Measurements from ENCODE around the gene PTGES. TPM values are rescaled to one million over a fixed set of nuclear protein-coding genes. Genes with fewer than 3 reads are reported as not detected.

The PTGES gene
- total and polyA plus RNA-seq, 10 of the 15 experiments (the other 5 are each of a cell fraction or from before 2014, with no cell fraction given), result 0.57 TPM; not detected in 9

- Histone ChIP-seq H3K4me1 (ENCODE audit: control insufficient read depth, insufficient read depth, low read length) (peaks cover 6% of the 10 kb centered on the region), H3K36me3 (ENCODE audit: control insufficient read depth in 2 of 2, insufficient read depth in 2 of 2, low read length in 1 of 2) (no peaks in the 10 kb centered on the region), H3K27ac (ENCODE audit: control insufficient read depth, insufficient read depth) (peak overlapping the region; percentile 17), H3K79me2 (ENCODE audit: control insufficient read depth, insufficient read depth, low read length) (no peaks in the 10 kb centered on the region), H3K4me2 (ENCODE audit: control insufficient read depth, insufficient read depth) (peak overlapping the region; percentile 92), H3K9ac (ENCODE audit: control insufficient read depth, insufficient read depth, low read length) (peak overlapping the region; percentile 73), H3K4me3 (peak overlapping the region; percentile 79), H3K9me3 (replicated peaks; ENCODE audit: control insufficient read depth, insufficient read depth, low read length) (no peaks in the 10 kb centered on the region), H3K27me3 (replicated peaks in 1 of 2; ENCODE audit: control insufficient read depth in 2 of 2, insufficient read depth in 2 of 2, low read length in 1 of 2) (no peaks in the 10 kb centered on the region), H4K20me1 (ENCODE audit: control insufficient read depth, insufficient read depth) (no peaks in the 10 kb centered on the region), H2AFZ (ENCODE audit: control insufficient read depth, low read depth, low read length) (peak overlapping the region; percentile 83)
- ATAC-seq, result peak; percentile 96
- in situ Hi-C loops (cut with MboI) (loop anchor here (5.0 kb wide), 1 partner anchor 45 kb away; no protein-coding TSS in a partner anchor), intact Hi-C loops (cut with micrococcal nuclease; ENCODE audit: unreplicated experiment) (loop anchor here (1.0 to 2.0 kb wide), 2 partner anchors 46 to 53 kb away; no protein-coding TSS in a partner anchor)
- BruUV-seq (replicated peaks), result no TSS peak
- peak; percentile 89 for FAIRE-seq
- DNase-seq (ENCODE audit: low read depth, low spot score), result peak; percentile 24
- 5% methylated on average over 47 of the region's 48 CpGs for WGBS (ENCODE audit: insufficient coverage, insufficient replicate concordance, low lambda C conversion rate, missing lambda C conversion rate)
- SMC1A ChIA-PET (ENCODE audit: uncharacterized antibody, unreplicated experiment), result interaction anchor here (0.8 to 2.1 kb wide), 10 partner anchors 11 to 83 kb away, joined by 3 to 10 read pairs (median 5); no protein-coding TSS in a partner anchor
- POLR2A ChIA-PET, result interaction anchor here (0.6 kb wide), 3 partner anchors 29 to 588 kb away, joined by 3 to 5 read pairs (median 4); no protein-coding TSS in a partner anchor
- CTCF ChIA-PET, result interaction anchor here (0.6 to 4.3 kb wide), 24 partner anchors 8 to 777 kb away, joined by 3 to 45 read pairs (median 4); no protein-coding TSS in a partner anchor
- RAD21 ChIA-PET (ENCODE audit: unreplicated experiment), result interaction anchor here (0.6 to 2.1 kb wide), 10 partner anchors 19 to 598 kb away, joined by 3 to 19 read pairs (median 3); partner anchors contain the start of gene TOR1B
- TF ChIP-seq POLR2A (IDR thresholded peaks at IDR 0.05; ENCODE audit: low read depth, low read length) (peak; percentile 63), RAD21 (IDR thresholded peaks at IDR 0.05; ENCODE audit: insufficient read depth, low read depth, low read length) (peak; percentile 69), NKRF (conservative IDR thresholded peaks at IDR 0.05) (0 out of 2 replicates have a peak, but pooled peaks have one; percentile 38), HDAC6 (IDR thresholded peaks at IDR 0.05; ENCODE audit: unreplicated experiment) (no peak), SRF (IDR thresholded peaks at IDR 0.05; ENCODE audit: low read depth in 2 of 2, low read length in 2 of 2) (0 out of 4 replicates have a peak, but pooled peaks of 1 of the 2 experiments have one; percentile 24), NR2C2 (IDR thresholded peaks at IDR 0.05; ENCODE audit: borderline replicate concordance, control insufficient read depth, insufficient read length, low read depth) (no peak), IKZF1 (conservative IDR thresholded peaks at IDR 0.05) (peak; percentile 77), EP300 (IDR thresholded peaks at IDR 0.05; ENCODE audit: borderline replicate concordance in 1 of 2, control insufficient read depth in 1 of 2, low read depth in 2 of 2, low read length in 2 of 2) (no peak), YY1 (IDR thresholded peaks at IDR 0.05; ENCODE audit: low read depth, low read length) (peak; percentile 69; the same call in 1 of the 2 replicates)
- TF ChIP-seq, protein P1, sequence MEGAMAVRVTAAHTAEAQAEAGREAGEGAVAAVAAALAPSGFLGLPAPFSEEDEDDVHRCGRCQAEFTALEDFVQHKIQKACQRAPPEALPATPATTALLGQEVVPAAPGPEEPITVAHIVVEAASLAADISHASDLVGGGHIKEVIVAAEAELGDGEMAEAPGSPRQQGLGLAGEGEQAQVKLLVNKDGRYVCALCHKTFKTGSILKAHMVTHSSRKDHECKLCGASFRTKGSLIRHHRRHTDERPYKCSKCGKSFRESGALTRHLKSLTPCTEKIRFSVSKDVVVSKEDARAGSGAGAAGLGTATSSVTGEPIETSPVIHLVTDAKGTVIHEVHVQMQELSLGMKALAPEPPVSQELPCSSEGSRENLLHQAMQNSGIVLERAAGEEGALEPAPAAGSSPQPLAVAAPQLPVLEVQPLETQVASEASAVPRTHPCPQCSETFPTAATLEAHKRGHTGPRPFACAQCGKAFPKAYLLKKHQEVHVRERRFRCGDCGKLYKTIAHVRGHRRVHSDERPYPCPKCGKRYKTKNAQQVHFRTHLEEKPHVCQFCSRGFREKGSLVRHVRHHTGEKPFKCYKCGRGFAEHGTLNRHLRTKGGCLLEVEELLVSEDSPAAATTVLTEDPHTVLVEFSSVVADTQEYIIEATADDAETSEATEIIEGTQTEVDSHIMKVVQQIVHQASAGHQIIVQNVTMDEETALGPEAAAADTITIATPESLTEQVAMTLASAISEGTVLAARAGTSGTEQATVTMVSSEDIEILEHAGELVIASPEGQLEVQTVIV (IDR thresholded peaks at IDR 0.05; ENCODE audit: borderline replicate concordance, partially characterized antibody), result peak; percentile 33
- TF ChIP-seq, protein P2, sequence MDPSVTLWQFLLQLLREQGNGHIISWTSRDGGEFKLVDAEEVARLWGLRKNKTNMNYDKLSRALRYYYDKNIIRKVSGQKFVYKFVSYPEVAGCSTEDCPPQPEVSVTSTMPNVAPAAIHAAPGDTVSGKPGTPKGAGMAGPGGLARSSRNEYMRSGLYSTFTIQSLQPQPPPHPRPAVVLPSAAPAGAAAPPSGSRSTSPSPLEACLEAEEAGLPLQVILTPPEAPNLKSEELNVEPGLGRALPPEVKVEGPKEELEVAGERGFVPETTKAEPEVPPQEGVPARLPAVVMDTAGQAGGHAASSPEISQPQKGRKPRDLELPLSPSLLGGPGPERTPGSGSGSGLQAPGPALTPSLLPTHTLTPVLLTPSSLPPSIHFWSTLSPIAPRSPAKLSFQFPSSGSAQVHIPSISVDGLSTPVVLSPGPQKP (IDR thresholded peaks at IDR 0.05; ENCODE audit: low read depth, low read length), result peak; percentile 66; the same call in 1 of the 2 replicates
- TF ChIP-seq, protein P3, sequence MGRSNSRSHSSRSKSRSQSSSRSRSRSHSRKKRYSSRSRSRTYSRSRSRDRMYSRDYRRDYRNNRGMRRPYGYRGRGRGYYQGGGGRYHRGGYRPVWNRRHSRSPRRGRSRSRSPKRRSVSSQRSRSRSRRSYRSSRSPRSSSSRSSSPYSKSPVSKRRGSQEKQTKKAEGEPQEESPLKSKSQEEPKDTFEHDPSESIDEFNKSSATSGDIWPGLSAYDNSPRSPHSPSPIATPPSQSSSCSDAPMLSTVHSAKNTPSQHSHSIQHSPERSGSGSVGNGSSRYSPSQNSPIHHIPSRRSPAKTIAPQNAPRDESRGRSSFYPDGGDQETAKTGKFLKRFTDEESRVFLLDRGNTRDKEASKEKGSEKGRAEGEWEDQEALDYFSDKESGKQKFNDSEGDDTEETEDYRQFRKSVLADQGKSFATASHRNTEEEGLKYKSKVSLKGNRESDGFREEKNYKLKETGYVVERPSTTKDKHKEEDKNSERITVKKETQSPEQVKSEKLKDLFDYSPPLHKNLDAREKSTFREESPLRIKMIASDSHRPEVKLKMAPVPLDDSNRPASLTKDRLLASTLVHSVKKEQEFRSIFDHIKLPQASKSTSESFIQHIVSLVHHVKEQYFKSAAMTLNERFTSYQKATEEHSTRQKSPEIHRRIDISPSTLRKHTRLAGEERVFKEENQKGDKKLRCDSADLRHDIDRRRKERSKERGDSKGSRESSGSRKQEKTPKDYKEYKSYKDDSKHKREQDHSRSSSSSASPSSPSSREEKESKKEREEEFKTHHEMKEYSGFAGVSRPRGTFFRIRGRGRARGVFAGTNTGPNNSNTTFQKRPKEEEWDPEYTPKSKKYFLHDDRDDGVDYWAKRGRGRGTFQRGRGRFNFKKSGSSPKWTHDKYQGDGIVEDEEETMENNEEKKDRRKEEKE (IDR thresholded peaks at IDR 0.05), result no peak
Observed at GRCh38 chr9:129737479-129738274, 15.2 kb downstream of the PTGES start.

All from GM12878 (cell line).